Chondrocyte (in vitro differentiated cells): ENCODE results near the gene KLF17. TPM values are rescaled to one million over a fixed set of nuclear protein-coding genes. Genes with fewer than 3 reads are reported as not detected.

Source experiments
- DNase-seq: peaks from one replicate; pipeline ENCODE4 v3.0.0; 2021; ENCODE audit warnings: mixed read lengths, low spot score
- H3K27ac Mint-ChIP-seq: one replicate; pipeline ENCODE4 v1.8.0; 2021; ENCODE audit warnings: mild to moderate bottlenecking, moderate library complexity, mixed read lengths; ENCODE audit not compliant: unreplicated experiment
- H3K27me3 Mint-ChIP-seq: 2 replicates; pipeline ENCODE4 v1.8.0; 2021; ENCODE audit warnings: low read depth, mixed read lengths
- H3K36me3 Mint-ChIP-seq: 2 replicates; pipeline ENCODE4 v1.8.0; 2021; ENCODE audit warnings: low read depth, mixed read lengths
- H3K4me1 Mint-ChIP-seq: 2 replicates; pipeline ENCODE4 v1.8.0; 2021; ENCODE audit warnings: low read depth, mild to moderate bottlenecking, mixed read lengths
- H3K4me3 Mint-ChIP-seq: one replicate; pipeline ENCODE4 v1.8.0; 2021; ENCODE audit warnings: mild to moderate bottlenecking, moderate library complexity, mixed read lengths; ENCODE audit not compliant: unreplicated experiment
- H3K9me3 Mint-ChIP-seq: 2 replicates; pipeline ENCODE4 v1.8.0; 2021; ENCODE audit warnings: low read depth, mixed read lengths
- total RNA-seq: library from RNA; stranded (reverse); gene quantifications from 3 replicates; pipeline ENCODE4 v1.2.1, GENCODE V29; 2021
- TF ChIP-seq, protein P1 (sequence below): fragments of 200-600 bp; sonication (generic); IDR thresholded peaks from 2 replicates; pipeline ENCODE4 v1.5.0; 2021; ENCODE audit warnings: antibody characterized with exemption, mild to moderate bottlenecking, moderate library complexity

Gene KLF17
- total RNA-seq, 1 donor from 2014 or later = not detected

DNA sequence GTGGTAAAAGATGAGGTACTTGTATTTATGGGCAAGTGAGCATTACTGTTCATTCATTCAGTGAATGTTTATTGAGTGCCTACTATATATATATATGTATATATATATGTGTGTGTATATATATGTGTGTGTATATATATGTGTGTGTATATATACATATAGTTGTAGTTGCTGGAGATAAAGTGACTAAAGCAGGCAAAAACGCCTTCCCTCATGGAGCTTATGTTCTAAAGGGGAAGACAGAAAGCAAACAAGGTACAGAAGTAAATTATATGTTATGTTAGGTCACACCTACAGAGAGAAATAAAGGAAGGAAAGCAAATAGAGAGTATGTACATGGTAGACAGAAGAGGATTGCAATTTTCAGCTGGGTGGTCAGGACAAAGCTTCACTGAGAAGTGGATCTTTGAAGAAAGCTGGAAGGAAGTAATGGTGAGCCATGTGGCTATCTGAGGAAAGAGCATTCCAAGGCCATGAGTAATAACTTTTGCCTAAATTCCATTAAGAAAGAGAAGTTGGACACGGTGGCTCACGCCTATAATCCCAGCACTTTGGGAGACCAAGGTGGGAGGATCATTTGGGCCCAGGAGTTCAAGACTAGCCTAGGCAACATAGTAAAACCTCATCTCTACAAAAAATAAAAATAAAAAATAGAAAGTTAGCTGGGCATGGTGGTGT is 33.5 kb upstream of the KLF17 start:
- H3K4me1 Mint-ChIP-seq = peaks cover 14% of the 10 kb centered on the region
- H3K36me3 Mint-ChIP-seq = no peaks in the 10 kb centered on the region
- DNase-seq = no peak
- H3K27me3 Mint-ChIP-seq = no peaks in the 10 kb centered on the region
- TF ChIP-seq, protein P1, sequence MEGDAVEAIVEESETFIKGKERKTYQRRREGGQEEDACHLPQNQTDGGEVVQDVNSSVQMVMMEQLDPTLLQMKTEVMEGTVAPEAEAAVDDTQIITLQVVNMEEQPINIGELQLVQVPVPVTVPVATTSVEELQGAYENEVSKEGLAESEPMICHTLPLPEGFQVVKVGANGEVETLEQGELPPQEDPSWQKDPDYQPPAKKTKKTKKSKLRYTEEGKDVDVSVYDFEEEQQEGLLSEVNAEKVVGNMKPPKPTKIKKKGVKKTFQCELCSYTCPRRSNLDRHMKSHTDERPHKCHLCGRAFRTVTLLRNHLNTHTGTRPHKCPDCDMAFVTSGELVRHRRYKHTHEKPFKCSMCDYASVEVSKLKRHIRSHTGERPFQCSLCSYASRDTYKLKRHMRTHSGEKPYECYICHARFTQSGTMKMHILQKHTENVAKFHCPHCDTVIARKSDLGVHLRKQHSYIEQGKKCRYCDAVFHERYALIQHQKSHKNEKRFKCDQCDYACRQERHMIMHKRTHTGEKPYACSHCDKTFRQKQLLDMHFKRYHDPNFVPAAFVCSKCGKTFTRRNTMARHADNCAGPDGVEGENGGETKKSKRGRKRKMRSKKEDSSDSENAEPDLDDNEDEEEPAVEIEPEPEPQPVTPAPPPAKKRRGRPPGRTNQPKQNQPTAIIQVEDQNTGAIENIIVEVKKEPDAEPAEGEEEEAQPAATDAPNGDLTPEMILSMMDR = no peak
- no peak overlapping the region for H3K27ac Mint-ChIP-seq
- peaks cover 4% of the 10 kb centered on the region for H3K9me3 Mint-ChIP-seq
- no peak overlapping the region for H3K4me3 Mint-ChIP-seq

DNA sequence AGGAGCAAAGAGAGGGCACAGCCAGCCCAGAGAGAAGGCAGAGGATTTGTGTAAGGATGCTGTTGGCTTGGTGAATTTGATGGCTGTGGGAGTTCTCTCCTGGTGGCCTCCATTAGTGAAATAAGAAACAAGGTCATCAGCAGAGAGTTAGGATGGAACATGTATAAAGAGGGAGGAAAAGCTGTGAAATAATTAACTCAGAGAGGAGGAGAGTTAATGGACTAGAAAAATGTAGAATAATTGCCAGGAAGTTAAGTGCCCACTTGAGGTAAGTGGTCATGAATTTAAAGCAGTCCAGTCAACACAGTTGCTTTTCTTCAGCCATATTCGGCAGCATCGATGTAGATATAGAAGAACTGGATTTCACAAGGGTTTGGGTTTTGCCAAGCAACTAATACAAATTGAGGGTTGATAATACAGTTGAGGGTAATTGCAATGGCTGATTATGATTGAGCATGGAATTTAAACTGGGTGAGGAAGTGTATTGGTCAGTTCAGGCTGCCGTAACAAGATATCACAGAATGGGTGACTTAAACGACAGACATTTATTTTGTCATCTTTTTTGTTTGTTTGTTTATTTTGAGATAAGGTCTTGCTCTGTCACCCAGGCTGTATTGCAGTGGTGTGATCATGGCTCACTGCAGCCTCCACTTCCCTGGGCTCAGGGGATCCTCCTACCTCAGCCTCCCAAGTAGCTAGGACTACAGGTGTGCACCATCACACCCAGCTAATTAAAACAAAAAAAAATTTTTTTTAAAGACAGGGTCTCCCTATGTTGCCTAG is 31.7 kb upstream of the KLF17 start:
- TF ChIP-seq, protein P1 = no peak
- Mint-ChIP-seq H3K27me3 (peaks cover 3% of the 10 kb centered on the region), H3K27ac (no peak overlapping the region), H3K9me3 (peaks cover 4% of the 10 kb centered on the region), H3K4me3 (no peak overlapping the region), H3K4me1 (peaks cover 14% of the 10 kb centered on the region), H3K36me3 (no peaks in the 10 kb centered on the region)
- DNase-seq = no peak

DNA sequence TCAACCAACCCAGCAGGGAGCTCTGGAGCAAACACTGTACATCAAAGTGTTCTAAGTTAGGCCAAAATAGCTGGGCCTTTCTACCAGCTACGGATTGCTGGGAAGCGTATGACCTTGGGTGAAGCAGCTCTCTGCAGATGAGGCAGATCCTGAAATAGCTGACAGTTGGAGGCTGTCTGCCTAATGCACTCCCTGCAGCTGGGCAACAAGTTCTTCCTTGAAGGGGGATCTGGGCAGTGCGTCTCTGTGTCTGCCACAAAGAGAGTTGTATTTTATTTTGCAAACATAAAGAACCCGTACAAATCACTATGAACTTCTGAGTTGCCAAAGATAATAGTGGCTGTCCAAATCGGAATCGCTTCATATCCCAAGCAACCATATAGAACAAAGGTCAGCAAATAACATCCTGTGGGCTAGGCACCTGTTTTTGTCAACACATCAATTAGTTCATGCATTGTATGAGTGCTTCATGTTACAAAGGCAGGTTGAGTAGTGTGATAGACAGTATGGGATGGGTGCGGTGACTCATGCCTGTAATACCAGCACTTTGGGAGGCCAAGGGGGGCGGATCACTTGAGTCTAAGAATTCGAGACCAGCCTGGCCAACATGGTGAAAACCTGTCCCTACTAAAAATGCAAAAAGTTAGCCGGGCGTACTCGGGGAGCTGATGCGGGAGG is 29.1 kb upstream of the KLF17 start:
- peaks cover 12% of the 10 kb centered on the region for H3K27me3 Mint-ChIP-seq
- DNase-seq = no peak
- no peak overlapping the region for H3K4me3 Mint-ChIP-seq

DNA sequence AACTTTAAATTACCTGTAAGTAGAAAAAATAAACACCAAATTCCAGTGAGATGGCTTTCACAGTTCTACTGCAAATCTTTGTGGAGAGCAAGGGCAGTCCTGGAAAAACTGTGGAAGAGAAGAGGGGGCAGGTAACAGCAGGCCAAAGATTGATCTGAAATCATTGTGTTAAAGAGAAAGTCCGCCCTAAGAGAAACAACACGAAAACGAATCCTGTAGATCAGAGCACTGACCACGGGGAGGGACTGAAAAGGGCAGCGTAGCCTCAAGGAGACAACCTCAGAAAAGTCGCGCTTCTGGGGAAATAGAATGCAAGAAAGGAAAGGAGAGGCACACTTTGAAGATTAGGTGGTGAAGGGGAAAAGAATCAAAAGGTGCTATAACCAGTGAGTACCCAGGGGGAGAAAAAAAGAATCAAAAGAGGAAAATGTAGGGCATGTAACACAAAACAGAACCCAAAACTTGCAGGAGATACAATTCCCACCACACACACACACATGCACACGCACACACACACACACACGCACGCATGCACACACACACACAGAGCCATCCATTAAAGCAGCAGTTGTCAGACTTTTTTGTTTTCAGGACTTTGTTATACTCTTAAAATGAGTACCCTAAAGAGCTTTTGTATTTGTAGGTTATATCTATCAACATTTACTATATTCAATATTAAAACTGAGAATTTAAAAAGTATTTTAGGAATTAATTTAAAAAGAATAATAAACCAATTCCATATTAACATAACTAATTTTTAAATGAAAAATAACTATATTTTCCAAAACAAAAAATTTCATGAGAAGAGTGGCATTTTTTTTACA is 28.0 kb upstream of the KLF17 start:
- H3K27ac Mint-ChIP-seq = no peak overlapping the region
- no peak for DNase-seq
- H3K4me1 Mint-ChIP-seq = peaks cover 10% of the 10 kb centered on the region
- H3K4me3 Mint-ChIP-seq = no peak overlapping the region
- TF ChIP-seq, protein P1 = no peak
- H3K27me3 Mint-ChIP-seq = peaks cover 12% of the 10 kb centered on the region
- peaks cover 8% of the 10 kb centered on the region for H3K9me3 Mint-ChIP-seq
- H3K36me3 Mint-ChIP-seq = no peaks in the 10 kb centered on the region

More for the DNA sequence above, 29.1 kb upstream of the KLF17 start:
- Mint-ChIP-seq H3K27ac (no peak overlapping the region), H3K4me1 (peaks cover 14% of the 10 kb centered on the region), H3K36me3 (no peaks in the 10 kb centered on the region), H3K9me3 (peaks cover 9% of the 10 kb centered on the region)
- TF ChIP-seq, protein P1 = no peak
